NCI-H1694 treated with DMSO at 0.1 percent for 48 hours (cell line): ENCODE measurements around the gene LAIR2.
"Not testable (repeated sequence)": the region's sequence is repeated elsewhere in the genome, so short reads cannot be mapped to it uniquely, and the experiment has no call there.

Experiments
- DNase-seq: peaks from one replicate; lab custom pipeline; 2025; lab: John Stamatoyannopoulos, UW

The LAIR2 gene

DNA sequence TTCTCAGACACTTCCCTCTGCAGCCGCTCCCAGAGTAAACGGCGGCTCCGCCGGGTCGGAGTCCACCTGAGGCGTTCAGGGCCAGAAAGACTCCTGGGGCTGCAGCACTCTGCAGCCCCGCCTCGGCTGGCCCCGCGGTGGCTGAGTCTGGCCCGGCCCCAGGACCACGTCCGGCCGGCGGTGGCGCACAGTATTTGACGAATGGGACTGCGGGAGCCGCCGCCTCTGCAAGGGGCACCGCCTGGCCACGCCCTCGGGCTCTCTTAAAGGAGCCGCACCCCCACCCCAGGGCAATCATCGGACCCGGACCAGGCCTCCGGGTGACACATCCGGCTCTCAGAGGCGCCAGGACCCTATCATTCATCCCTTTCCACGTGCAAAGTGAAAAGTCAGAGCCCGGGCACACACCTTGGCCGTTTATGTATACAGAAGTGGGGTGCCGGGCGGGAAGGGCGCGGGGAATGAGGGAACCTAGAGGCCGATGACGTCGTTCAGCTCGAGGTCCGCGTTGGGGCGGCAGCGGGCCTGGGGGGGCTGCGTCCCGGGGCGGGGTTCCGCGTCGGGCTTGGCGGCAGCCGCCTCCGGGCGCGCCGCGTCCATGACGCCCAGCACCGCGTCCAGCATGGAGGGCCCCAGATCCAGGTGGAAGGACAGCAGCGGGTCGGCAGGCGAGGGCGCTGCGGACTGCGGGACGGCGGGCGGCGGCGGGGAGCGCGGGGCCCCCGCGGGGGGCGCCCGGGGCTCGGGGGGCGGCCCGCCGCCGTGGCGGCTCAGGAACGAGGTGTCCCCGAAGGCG lies 37.8 kb upstream of the LAIR2 start:
- DNase-seq, result peak; percentile 46

DNA sequence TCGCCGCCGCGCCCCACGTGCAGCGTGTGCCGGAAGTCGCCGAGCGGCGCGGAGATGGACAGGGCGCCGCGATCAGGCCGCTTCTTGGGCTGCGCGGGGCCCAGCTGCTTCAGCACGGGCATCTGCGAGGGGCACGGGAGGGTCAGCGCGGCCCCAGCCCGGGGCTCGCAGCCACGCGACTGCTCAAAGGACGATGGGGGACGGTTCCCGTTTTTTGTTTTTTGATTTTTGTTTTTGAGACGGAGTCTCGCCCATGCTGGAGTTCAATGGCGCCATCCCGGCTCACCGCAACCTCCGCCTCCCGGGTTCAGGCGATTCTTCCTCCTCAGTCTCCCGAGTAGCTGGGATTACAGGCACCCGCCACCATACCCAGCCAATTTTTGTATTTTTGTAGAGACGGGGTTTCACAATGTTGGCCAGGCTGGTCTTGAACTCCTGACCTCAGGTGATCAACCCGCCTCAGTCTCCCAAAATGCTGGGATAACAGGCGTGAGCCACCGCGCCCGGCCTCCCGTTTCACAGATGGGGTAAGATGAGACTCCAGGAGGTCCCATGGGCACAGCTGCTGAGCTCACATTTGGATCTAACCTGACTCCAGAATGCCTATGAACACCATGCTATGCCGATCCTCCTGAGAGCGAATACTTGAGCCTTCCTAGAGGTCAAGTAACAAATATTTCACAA lies 37.1 kb upstream of the LAIR2 start:
- no peak for DNase-seq

DNA sequence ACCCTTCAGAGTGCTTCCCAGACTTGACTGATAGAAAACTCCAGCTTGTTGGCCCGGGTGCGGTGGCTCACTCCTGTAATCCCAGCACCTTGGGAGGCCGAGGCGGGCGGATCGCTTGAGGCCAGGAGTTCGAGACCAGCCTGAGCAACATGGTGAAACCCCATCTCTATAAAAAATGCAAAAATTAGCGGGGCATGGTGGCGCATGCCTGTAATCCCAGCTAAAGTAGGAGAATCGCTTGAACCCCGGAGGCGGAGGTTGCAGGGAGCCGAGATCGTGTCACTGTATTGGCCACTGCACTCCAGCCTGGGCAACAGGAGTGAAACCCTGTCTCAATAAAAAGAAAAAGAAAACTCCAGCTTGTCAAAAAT lies 36.5 kb upstream of the LAIR2 start:
- not testable (repeated sequence) for DNase-seq

DNA sequence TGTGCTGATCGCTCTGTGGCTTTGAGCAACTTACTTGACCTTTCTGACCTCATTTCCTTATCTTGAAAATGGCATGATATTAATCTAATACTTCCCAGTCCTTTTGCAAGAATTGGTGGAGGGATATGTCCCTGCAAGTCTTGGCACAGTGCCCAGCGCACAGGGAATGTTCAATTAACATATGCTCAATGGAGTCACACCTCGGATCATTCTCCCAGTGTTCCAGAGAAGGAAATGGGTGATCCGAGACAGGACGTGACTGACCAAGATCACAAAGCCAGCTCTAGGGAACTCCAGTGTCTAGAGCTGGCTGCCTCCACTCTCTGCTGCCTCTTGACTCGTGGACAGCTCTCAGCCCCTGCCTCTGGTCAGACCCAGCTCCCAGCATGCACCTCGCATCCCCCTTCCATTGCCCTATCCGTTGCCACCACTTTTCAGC lies 33.1 kb upstream of the LAIR2 start:
- DNase-seq, result no peak

DNA sequence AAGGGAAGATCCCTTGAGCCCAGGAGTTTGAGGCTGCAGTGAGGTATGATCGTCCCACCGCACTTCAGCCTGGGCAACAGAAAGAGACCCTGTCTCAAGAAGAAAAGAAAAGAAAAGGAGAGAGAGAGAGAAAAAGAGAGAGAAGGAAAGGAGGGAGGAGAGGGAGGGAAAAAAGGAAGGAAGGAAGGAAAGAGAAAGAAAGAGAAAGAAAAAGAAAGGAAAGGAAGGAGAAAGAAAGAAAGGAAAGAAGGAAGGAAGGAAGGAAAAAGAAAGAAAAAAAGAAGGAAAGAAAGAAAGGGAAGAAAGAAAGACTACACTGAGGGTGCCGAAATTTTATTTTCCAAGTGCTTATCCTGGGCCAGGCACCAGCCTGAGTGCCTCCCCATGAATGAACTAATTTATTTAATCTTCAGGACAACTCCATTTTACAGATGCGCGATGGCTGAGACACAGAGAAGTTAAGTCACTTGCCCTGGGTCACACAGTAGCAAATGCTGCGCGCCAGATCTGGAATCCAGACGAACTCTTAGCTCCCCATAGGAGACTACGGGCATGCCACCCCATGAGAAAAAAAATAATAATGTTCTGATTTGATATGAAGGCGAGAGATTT lies 32.2 kb upstream of the LAIR2 start:
- no peak for DNase-seq

DNA sequence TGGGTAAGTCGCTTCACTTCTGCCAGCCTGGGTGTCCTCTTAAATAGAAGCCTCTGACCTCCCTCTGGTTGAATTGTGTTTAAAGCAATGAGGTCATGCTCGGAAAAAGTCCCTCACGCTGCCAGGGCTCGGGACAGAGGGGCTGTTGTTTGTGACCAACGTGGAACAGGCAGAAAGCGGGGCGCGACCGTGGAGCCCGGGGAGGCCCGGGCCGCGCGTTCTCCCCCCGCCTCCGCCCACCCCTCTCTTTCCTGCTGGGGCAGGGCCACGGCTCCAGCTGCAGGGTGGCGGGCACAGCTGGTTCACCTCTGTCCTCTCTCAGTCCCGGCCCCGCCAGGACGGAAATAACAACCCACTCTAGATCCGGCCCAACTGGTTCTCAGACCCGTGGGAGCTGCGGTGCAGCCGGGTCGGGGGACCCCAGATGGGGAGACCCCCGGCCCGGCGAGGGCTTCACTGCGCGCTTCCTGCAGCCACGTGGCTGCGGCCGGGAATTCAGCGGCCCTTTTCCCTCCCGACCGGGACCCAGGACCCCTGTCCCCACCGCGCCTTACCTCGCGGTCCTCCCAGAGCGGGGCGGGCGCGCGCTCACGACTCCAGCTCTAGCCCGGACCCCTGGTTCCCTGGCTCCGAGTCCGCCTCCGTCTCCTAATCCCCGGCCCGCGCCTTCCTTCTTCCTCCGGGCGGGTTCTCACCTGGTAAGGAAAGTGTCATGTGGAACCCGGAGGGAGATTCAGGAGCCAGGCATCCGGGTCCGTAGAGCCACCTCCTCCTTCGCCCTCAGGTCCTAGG lies 31.4 kb upstream of the LAIR2 start:
- no peak for DNase-seq

DNA sequence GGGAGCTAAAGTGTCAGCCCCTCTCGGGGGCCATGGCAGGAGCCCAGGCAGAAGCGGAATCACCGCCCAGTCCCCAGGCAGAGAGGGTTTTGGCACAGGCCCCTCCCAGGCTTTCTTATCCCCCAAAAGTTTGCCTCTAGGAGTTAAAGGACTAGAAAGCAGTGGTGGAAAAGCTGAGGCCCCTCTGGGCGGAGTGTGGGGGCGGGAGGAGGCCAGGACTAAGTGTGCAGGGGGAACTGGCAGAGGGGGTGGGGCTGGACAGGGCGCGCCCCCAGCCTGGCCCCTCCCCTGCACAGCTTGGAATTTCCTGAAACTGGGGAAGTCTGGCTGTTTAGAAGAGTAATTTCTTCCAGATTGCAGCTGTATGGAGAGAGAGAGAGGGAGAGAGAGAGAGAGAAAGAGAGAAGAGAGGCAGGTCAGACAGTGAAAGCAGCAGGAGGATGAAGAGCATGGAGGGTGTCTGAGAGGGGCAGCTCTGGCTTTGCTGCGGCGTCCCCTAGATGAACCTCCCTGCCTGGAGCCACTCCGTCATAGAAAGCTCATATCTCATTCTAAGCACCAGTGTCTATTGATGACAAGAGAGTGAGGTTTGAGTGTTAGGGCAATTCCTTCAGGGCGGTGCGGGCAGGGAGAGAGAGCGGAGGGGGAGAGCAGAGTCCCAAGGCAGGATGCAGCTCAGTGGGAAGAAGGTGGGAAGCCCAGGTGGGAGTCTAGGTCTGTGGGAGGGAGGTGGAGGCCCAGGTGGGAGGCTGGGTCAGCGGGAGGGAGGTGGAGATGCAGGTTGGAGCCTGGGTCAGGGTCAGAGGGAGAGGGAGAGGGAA lies 29.4 kb upstream of the LAIR2 start, which contains the start of gene CDC42EP5:
TSS of gene CDC42EP5 (minus strand) at position 226 of the 821 bp plus-strand sequence. CDS start 7,749 bp downstream, outside the sequence.
- no peak for DNase-seq

DNA sequence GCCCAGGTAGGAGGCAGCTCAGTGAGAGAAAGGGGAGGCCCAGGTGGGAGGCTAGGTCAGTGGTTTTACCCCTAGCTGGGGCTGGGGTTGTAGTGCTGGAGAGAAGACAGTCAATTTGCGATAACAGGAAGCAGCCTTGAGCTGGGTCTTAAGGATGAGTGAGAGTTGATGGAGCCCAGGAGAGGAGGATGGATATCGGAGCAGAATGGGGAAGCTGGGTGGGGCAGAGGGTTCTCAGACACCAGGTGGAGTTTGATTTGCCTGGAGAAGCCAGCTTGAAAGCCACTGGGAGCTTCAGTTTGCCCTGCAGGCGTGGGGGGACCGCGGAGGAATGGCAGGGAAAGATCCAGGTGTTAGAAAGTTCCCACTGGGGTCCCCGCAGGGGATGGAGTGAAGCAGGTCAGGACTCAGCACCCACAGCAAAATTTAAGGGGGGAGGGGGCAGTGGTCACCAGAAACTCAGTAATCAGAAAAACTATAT lies 28.7 kb upstream of the LAIR2 start:
- DNase-seq, result no peak

DNA sequence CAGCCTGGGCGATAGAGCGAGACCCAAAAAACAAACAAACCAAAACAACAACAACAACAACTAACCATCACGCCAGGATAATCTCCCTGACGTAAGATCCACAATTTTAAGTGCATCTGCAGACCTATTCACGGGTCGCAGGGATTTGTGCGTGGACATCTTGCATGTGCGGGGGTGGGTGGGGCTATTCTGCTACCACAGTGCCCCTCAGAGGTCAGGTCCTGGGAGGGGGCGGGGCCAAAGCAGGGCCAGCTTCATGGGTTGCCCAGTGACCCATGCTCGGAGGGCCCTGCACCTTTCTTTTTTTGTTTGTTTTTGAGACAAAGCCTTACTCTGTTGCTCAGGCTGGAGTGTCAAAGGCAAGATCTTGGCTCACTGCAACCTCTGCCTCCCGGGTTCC lies 26.9 kb upstream of the LAIR2 start:
- DNase-seq, result no peak

DNA sequence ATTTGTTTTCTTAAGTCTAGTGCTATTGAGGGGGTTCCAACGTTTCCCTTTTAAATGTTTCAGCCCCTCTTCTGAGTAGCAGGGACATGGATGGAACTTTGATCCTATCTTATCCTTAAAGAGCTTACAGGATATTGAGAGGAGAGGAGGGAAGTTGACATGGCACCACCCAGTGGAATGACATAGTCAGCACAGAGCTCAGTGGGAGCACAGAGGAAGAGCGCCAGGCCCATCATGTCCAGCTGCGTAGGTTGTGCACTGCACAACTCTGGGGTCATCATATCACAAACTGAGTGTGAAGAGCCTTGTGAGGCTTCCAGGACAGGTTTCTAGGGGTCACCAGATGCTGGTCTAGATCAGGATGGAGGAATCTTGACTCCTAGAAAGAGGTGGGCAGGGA lies 25.0 kb upstream of the LAIR2 start:
- no peak for DNase-seq

DNA sequence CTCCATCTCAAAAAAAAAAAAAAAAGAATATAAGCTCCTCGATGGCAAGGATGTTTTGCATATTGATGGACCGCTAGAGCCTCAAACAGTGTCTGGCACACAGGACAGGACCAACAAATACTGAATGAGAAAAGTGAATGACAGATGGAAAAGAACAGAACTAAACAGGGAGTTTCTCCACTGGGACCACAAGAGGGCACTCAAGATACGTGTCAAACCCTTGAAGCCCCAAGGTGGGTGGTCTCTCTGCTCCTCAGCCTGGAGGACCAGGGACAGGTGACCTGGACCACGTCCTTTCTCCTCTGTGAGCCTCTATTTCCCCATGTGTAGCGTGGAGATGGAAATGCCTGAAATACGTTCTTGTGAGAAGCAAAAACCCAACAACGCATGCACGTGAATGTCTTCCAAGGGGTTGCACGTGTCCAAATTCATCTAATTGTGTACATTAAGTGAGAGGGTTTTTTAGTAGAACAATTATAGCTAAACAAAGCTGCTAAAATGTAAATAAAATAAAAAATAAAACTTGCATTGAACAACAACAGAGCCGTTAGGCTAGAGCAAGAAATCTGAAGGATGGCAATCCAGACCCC lies 23.9 kb upstream of the LAIR2 start:
- peak; percentile 30 for DNase-seq

DNA sequence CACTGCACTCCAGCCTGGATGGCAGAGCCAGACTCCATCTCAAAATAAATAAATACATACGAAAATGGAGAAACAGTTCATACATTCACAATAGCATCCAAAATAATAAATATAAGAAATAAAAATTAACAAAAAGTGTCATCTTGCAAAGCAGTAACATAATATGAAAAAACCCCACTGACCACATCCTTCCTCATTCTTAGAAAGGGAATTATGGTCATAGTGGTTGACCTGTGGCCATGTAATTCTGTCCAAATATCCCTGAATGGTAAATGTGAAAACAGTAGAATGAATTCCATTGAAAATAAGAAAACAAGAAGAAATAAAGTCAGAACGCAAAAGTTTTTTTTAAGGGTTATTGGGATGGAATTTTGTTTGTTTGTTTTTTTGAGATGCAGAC lies 22.6 kb upstream of the LAIR2 start:
- no peak for DNase-seq

DNA sequence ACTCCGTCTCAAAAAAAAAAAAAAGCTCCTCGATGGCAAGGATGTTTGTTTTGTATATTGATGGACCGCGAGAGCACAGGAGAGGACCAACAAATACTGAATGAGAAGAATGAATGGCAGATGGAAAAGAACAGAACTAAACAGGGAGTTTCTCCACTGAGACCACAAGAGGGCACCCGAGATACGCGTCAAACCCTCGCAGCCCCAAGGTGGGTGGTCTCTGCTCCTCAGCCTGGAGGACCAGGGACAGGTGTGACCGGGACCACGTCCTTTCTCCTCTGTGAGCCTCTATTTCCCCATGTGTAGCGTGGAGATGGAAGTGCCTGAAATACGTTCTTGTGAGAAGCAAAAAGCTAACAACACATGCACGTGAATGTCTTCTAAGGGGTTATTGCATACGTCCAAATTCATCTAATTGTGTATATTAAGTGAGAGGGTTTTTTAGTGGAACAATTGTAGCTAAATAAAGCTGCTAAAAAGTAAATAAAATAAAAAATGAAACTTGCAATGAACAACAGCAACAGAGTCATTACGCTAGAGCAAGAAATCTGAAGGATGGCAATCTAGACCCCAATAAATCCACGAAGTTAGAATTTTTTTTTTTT lies 21.2 kb upstream of the LAIR2 start:
- peak; percentile 57 for DNase-seq

DNA sequence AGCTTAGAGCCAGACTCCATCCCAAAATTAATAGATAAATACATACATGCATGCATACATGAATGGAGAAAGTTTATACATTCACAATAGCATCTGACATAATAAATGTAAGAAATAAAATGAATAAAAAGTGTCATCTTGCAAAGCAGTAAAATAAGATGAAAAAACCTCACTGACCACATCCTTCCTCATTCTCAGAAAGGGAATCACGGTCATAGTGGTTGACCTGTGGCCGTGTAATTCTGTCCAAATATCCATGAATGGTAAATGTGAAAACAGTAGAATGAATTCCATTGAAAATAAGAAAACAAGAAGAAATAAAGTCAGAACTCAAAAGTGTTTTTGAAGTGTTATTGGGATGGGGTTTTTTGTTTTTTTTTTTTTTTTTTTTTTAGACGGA lies 19.7 kb upstream of the LAIR2 start:
- no peak for DNase-seq

DNA sequence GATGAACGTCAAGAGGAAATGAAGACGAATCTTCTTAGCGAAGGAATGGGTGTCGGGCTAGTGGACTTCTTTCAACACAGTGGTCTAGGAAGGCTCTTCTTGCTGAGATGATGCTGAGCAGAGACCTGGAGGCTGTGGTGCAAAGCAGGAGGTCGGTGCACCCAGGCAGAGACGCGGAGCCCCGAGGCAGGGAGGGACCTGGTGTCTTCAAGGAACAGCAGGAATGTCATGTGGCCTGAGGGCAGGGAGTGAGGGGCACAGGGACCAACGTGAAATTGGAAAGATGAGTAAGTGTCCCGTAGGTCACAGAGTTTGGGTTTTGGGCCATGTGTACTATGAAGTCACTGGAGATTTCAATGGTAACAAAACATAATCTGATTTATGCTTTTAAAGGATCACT lies 18.2 kb upstream of the LAIR2 start:
- no peak for DNase-seq

DNA sequence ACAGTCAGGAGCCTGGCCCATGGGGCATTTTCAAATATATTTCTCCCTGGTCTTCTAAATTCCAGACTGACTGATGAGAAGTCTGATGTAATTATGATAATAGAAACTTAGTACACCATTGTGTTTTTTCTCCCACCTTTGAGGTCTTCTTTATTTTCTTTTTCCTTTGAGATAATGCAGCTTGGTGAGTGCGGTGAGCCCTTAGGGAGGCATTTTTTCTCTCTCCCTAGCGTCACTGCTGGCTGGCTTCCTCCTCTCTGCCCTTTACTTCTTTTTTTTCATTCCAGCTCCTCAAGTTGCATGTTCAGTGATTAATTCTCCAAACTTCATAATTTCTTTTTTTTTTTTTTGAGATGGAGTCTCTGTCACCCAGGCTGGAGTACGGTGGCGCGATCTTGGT lies 16.8 kb upstream of the LAIR2 start:
- DNase-seq, result no peak

DNA sequence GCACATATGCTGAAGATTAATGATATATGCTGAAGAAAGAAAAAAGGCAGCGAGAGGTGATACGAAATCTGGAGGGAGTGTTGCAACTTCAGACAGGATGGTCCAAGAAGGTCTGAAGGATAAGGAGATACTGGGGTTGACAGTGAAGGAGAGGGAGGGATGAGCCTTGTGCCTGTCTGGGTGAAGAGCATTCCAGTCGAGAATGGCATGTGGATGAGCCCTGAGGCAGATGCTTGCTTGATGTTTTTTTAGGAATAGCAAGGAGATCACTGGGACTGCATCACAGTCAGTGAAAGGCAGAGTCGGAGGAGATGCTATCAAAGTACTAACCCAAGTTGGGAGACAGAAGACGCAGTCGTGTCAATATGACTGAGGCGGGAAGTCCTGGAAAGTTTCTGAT lies 13.3 kb upstream of the LAIR2 start:
- DNase-seq, result no peak

DNA sequence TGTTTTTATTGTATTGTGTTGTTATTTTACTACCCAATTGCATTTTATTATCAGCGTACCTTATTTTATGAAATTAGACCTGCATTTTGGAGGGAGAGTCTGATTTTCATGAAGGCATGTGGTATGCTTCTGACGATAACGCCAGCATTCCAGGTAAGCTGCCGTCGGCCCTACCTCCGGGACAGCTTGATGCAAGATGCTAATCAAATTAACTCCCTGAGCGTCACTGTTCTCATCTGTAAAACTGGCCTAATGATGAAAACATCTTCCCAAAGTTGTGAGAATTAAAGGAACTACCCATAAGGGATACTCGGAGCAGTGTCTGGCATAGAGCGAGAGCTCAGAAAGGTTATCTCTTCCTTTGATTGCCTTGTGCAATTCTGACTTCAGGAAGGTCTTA lies 12.9 kb upstream of the LAIR2 start:
- no peak for DNase-seq

DNA sequence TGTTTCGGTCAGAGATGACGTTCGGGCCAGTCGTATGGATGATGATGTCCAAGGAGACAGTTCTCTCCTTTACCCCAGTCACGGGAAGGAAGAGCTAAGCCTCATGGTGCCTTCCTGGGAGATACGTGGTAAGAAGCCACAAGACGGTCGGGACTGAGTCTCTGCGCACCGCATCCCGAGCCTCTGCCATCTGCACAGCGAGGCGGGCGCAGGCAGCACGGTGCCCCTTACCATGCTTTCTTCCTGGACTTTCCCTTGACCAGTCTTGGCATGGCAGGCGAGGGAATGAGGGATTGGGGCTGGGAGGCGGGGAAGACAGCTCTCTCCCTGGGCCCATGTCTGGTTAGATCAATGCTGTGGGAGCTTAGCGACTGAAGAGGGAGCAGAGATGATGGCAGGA lies 10.1 kb upstream of the LAIR2 start:
- no peak for DNase-seq

DNA sequence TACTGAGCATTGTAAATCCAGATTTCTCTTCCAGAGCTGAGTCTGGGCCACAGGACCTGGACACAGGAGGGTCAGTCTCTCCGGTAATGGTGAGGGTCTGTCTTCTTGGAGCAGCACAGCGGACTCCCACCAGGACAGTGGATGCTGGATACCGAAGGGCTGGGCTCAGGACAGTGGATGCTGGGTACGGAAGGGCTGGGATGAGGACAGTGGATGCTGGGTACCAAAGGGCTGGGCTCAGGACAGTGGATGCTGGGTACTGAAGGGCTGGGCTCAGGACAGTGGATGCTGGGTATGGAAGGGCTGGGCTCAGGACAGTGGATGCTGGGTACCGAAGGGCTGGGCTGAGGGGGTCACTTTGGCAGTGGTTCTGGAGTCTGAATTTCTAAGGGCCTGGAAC lies 9.6 kb upstream of the LAIR2 start:
- DNase-seq, result not testable (repeated sequence)
